NCI-H1436 treated with DMSO at 0.1 percent for 48 hours (cell line): ENCODE results near the gene LPAR5.

Experiments
- DNase-seq: peaks from one replicate; lab custom pipeline; 2025; lab: John Stamatoyannopoulos, UW

Gene LPAR5

GRCh38 chr12:6635856-6636531 is at the start of gene LPAR5:
Gene LPAR5, minus strand, starts transcription at chr12:6635959. Its CDS starts 14,711 bp downstream, at chr12:6621248.
- no peak for DNase-seq

- no peak for DNase-seq
Observed at GRCh38 chr12:6684609-6685008, 48.9 kb upstream of the LPAR5 start.

GRCh38 chr12:6676962-6677361 is 41.2 kb upstream of the LPAR5 start:
- no peak for DNase-seq

- DNase-seq: no peak
Observed at GRCh38 chr12:6672143-6672542, 36.4 kb upstream of the LPAR5 start.

GRCh38 chr12:6667559-6668210 is 31.9 kb upstream of the LPAR5 start:
- no peak for DNase-seq

GRCh38 chr12:6666211-6666610 is 30.5 kb upstream of the LPAR5 start:
- no peak for DNase-seq

GRCh38 chr12:6664902-6665301 is 29.1 kb upstream of the LPAR5 start:
- no peak for DNase-seq

GRCh38 chr12:6662906-6663742 is 27.4 kb upstream of the LPAR5 start, which contains the start of gene ING4:
Gene ING4, minus strand, starts transcription at chr12:6663119. Its CDS starts 18 bp downstream, at chr12:6663101.
- DNase-seq: peak; percentile 98

GRCh38 chr12:6662602-6662905 is 26.8 kb upstream of the LPAR5 start:
- DNase-seq: no peak

- DNase-seq: no peak
Observed at GRCh38 chr12:6653987-6654386, 18.2 kb upstream of the LPAR5 start.

GRCh38 chr12:6653342-6653741 is 17.6 kb upstream of the LPAR5 start:
- DNase-seq: no peak

- DNase-seq: no peak
Observed at GRCh38 chr12:6652391-6652790, 16.6 kb upstream of the LPAR5 start.

- no peak for DNase-seq
Observed at GRCh38 chr12:6650832-6651231, 15.1 kb upstream of the LPAR5 start.

GRCh38 chr12:6647083-6647604 is 11.4 kb upstream of the LPAR5 start, which contains the start of gene ACRBP:
Gene ACRBP, minus strand, starts transcription at chr12:6647432. Its CDS starts 66 bp downstream, at chr12:6647366.
- no peak for DNase-seq

- no peak for DNase-seq
Observed at GRCh38 chr12:6646276-6647082, 10.7 kb upstream of the LPAR5 start.

GRCh38 chr12:6644903-6645302 is 9.1 kb upstream of the LPAR5 start:
- no peak for DNase-seq

- DNase-seq: no peak
Observed at GRCh38 chr12:6644257-6644596, 8.5 kb upstream of the LPAR5 start.

- no peak for DNase-seq
Observed at GRCh38 chr12:6643569-6644256, 8.0 kb upstream of the LPAR5 start.

GRCh38 chr12:6641131-6641530 is 5.4 kb upstream of the LPAR5 start:
- DNase-seq: no peak

- DNase-seq: no peak
Observed at GRCh38 chr12:6640497-6640896, 4.7 kb upstream of the LPAR5 start.

- no peak for DNase-seq
Observed at GRCh38 chr12:6639151-6639801, 3.5 kb upstream of the LPAR5 start.
